ENCODE measurements around the gene KLHL40. TPM values are rescaled to one million over a fixed set of nuclear protein-coding genes. Genes with fewer than 3 reads are reported as not detected.

Gene KLHL40
- total and polyA plus RNA-seq, 2 donors (not counting 1 experiment from before 2014, with no cell fraction given), result not detected

DNA sequence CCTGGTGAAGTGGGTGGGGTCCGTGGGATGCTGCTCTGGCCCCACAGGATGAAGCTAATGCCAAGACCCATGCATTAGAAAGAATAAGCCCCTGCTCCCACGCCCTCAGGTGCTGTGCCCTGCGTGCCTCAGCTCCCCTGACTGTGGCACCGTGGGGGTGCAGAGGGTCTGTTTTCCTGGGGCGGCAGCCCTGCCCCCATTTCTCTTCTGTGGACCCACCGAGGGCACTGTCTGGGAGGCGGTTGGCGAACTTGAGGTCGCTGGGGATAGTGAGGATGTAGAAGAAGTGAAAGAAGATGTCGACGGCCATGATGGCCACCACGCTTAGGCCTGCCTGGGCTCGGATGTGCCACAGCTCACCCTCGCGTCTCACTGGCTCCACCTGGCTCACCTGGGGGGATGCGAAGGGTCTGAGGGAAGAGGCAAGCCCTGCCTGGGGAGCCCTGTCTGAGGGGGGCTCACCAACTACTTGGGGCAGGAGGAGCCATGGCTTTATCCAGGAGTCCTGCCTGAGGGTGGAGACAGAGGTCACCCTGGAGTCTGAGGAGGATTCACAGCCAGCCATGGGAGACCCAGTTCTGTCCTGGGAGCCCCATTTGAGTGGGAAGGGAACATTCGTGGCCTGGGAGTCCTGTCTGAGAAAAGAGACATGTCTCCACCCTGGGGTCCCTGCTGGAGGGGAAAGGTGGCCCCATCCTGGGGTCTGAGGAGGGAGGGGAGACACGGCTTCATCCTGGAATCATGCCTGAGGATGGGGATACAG lies 12.1 kb downstream of the KLHL40 start:
- ATAC-seq (ENCODE audit: low read depth) (no peak), DNase-seq (no peak)
- Histone ChIP-seq H2AFZ (ENCODE audit: insufficient read depth, low read depth, low read length, poor library complexity, severe bottlenecking) (no peak overlapping the region), H4K20me1 (ENCODE audit: control insufficient read depth, insufficient read depth, low read length, poor library complexity, severe bottlenecking) (no peaks in the 10 kb centered on the region), H3K4me2 (replicated peaks; ENCODE audit: low read depth, low read length, poor library complexity, severe bottlenecking) (no peak overlapping the region), H3K27me3 (replicated peaks in 1 of 4; ENCODE audit: control extremely low read depth in 1 of 4, control insufficient read depth in 3 of 4, insufficient read depth in 4 of 4, low read length in 3 of 4) (peaks cover 0 to 13% (median 0%) of the 10 kb centered on the region in 4 experiments), H3K27ac (ENCODE audit: low read length in 2 of 2) (no peak overlapping the region), H3K9ac (ENCODE audit: low read length) (no peak overlapping the region), H3K36me3 (replicated peaks in 1 of 2; ENCODE audit: control extremely low read depth in 1 of 2, control insufficient read depth in 1 of 2, extremely low read depth in 1 of 2, insufficient read depth in 2 of 2, low read length in 1 of 2) (no peaks in the 10 kb centered on the region), H3K79me2 (ENCODE audit: control insufficient read depth, insufficient read depth, low read length) (no peaks in the 10 kb centered on the region), H3K4me3 (ENCODE audit: control extremely low read depth in 1 of 5, extremely low read depth in 1 of 5, insufficient read depth in 1 of 5, low read depth in 2 of 5, low read length in 4 of 5) (no peak overlapping the region), H3K9me3 (ENCODE audit: control extremely low read depth in 1 of 3, control insufficient read depth in 2 of 3, insufficient read depth in 1 of 3, low read length in 2 of 3) (peaks cover 0 to 11% (median 0%) of the 10 kb centered on the region in 3 donors), H3K4me1 (ENCODE audit: control insufficient read depth in 2 of 2, insufficient read depth in 2 of 2, low read length in 2 of 2) (no peaks in the 10 kb centered on the region)
- intact Hi-C loops (cut with micrococcal nuclease), result no loop called here
- Mint-ChIP-seq H3K9me3 (ENCODE audit: insufficient read depth) (no peaks in the 10 kb centered on the region), H3K4me1 (no peaks in the 10 kb centered on the region), H3K27me3 (peaks cover 4% of the 10 kb centered on the region), H3K27ac (no peak overlapping the region), H3K4me3 (no peak overlapping the region)
- WGBS (ENCODE audit: insufficient coverage), result 87% methylated on average over 18 of the region's 18 CpGs
- POLR2A ChIA-PET, result no interaction called here
- TF ChIP-seq EZH2 (IDR thresholded peaks at IDR 0.05; ENCODE audit: borderline replicate concordance, insufficient read depth, low read depth, low read length, poor library complexity, severe bottlenecking) (no peak), CTCF (IDR thresholded peaks at IDR 0.05) (no peak)
- CTCF ChIA-PET, result interaction anchor here (1.4 kb wide), 1 partner anchor 11 kb away, joined by 4 read pairs; no protein-coding TSS in a partner anchor

GRCh38 chr3:42698216-42698910 lies 13.0 kb downstream of the KLHL40 start:
- TF ChIP-seq EZH2 (IDR thresholded peaks at IDR 0.05; ENCODE audit: borderline replicate concordance, insufficient read depth, low read depth, low read length, poor library complexity, severe bottlenecking), result no peak
- no peak for TF ChIP-seq CTCF (IDR thresholded peaks at IDR 0.05)
- Mint-ChIP-seq H3K27me3 (peaks cover 4% of the 10 kb centered on the region), H3K4me3 (no peak overlapping the region), H3K9me3 (ENCODE audit: insufficient read depth) (no peaks in the 10 kb centered on the region), H3K4me1 (no peaks in the 10 kb centered on the region), H3K27ac (no peak overlapping the region)
- intact Hi-C loops (cut with micrococcal nuclease), result no loop called here
- H3K9ac ChIP-seq (ENCODE audit: low read length), result no peak overlapping the region
- no peaks in the 10 kb centered on the region for H3K4me1 ChIP-seq (ENCODE audit: control insufficient read depth in 2 of 2, insufficient read depth in 2 of 2, low read length in 2 of 2)
- no peak for DNase-seq
- CTCF ChIA-PET, result no interaction called here
- no peaks in the 10 kb centered on the region for H4K20me1 ChIP-seq (ENCODE audit: control insufficient read depth, insufficient read depth, low read length, poor library complexity, severe bottlenecking)
- no peak overlapping the region for H2AFZ ChIP-seq (ENCODE audit: insufficient read depth, low read depth, low read length, poor library complexity, severe bottlenecking)
- no peak overlapping the region for H3K4me2 ChIP-seq (replicated peaks; ENCODE audit: low read depth, low read length, poor library complexity, severe bottlenecking)
- H3K36me3 ChIP-seq (replicated peaks in 1 of 2; ENCODE audit: control extremely low read depth in 1 of 2, control insufficient read depth in 1 of 2, extremely low read depth in 1 of 2, insufficient read depth in 2 of 2, low read length in 1 of 2), result no peaks in the 10 kb centered on the region
- no peaks in the 10 kb centered on the region for H3K79me2 ChIP-seq (ENCODE audit: control insufficient read depth, insufficient read depth, low read length)
- no peak overlapping the region for H3K27ac ChIP-seq (ENCODE audit: low read length in 2 of 2)
- POLR2A ChIA-PET, result no interaction called here
- peaks cover 0 to 18% (median 0%) of the 10 kb centered on the region in 4 experiments for H3K27me3 ChIP-seq (replicated peaks in 1 of 4; ENCODE audit: control extremely low read depth in 1 of 4, control insufficient read depth in 3 of 4, insufficient read depth in 4 of 4, low read length in 3 of 4)
- WGBS (ENCODE audit: insufficient coverage), result 94% methylated on average over 7 of the region's 7 CpGs
- no peak overlapping the region for H3K4me3 ChIP-seq (ENCODE audit: control extremely low read depth in 1 of 5, extremely low read depth in 1 of 5, insufficient read depth in 1 of 5, low read depth in 2 of 5, low read length in 4 of 5)
- ATAC-seq (ENCODE audit: low read depth), result no peak
- peaks cover 0 to 15% (median 0%) of the 10 kb centered on the region in 3 donors for H3K9me3 ChIP-seq (ENCODE audit: control extremely low read depth in 1 of 3, control insufficient read depth in 2 of 3, insufficient read depth in 1 of 3, low read length in 2 of 3)

Data from B cell (primary cell).